Hematopoietic multipotent progenitor cell treated with erythropoietin and hydrocortisone succinate and interleukin-3 and kit ligand, for 17 days (in vitro differentiated cells): Measurements from ENCODE around the gene PDE4C.
A peak's percentile ranks its signal among the peaks of the same experiment; 100 is the strongest.

Source experiments
- DNase-seq: peaks from one replicate; pipeline ENCODE4 v3.0.0-alpha.2; 2015; ENCODE audit warnings: low spot score

PDE4C gene

DNA sequence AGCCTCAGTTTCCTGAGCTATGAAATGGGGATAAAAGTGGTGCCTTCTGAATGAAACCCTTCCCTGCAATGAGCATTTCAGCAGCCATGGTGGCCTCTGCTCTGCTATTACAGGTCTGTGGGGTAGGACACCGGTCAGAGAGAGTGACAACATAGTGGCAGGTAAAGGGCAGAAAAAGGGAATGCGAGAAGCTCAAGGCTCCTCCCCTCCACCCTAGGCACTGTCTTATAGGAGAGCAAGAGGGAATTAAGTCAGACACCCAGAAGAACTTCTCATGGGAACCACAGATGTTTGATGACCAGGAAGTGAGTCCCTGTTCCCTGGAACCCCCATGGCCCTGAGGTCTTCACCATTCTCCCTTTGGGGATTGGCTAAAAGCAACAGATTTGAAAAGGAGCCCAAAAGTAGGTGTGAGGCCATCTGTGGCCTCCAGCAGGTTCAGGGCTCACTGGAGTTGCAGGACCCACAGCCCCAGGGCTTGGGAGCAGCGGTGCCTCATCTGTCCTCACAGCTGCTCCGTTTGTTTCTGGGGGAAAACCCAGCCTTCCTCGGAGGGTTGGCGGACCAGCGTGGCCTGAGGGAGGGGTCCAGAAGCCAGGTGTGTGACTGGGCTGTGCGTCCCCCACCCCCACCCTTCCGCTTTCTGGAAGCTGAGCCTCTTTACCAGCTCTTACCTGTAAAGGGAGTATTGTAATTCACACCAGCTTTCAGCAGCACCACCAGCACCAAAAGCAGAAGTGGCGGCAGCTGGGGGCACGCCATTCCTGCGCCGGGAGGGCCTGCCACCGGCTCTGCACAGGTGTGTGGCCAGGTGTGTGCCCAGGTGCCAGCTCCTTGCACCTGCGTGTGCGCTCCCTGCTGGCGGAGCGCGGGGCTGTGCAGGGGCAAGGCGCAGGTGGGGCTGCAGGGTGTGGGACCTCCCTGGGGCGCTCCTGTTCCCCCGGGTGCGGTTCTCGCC lies 28.6 kb upstream of the PDE4C start:
- DNase-seq = peak; percentile 15

DNA sequence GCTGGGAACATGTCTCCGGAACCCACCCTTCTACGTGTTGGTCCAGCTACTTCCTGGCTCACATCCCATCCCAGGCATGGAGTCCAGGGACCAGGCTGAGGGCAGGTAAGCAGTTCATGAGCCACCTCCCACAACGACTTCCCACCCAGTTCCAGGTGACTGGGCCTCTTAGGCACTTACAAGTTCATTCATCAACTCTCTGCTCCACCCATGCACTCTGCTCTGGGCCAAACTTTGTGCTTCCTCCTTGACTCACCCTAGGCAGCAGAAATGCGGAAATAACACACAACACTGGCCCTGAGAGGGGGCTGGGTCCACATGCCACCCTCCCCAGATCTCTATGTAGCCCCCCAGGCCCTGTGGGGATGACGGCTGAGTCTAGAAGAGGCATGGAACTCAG lies 27.5 kb upstream of the PDE4C start:
- DNase-seq = no peak

DNA sequence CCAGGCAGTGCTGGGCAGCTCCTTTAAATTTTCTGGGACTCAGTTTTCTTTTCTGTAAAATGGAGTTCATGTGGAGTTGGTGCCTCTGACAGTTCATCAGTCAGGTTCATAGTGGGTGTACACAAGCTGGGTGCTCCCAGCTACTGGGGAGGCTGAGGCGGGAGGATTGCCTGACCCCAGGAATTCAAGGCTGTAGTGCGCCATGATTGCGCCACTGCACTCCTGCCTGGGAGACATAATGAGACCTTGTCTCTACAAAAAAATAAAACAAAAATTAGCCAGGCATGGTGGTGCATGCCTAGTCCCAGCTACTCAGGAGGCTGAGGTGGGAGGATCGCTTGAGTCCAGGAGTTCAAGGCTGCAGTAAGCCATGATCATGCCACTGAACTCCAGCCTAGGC lies 26.9 kb upstream of the PDE4C start:
- DNase-seq = no peak

DNA sequence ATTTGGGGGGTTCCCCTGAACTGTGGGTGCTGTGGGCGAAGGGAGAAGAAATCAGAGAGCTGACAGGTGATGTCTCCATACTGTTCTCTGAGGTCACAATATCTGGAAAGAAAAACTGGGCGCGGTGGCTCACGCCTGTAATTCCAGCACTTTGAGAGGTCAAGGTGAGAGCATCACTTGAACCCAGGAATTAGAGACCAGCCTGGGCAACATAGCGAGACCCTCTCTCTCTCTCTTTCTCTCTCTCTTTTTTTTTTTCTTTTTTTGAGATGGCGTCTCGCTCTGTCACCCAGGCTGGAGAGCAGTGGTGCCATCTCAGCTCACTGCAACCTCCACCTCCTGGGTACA lies 26.1 kb upstream of the PDE4C start:
- DNase-seq = no peak

DNA sequence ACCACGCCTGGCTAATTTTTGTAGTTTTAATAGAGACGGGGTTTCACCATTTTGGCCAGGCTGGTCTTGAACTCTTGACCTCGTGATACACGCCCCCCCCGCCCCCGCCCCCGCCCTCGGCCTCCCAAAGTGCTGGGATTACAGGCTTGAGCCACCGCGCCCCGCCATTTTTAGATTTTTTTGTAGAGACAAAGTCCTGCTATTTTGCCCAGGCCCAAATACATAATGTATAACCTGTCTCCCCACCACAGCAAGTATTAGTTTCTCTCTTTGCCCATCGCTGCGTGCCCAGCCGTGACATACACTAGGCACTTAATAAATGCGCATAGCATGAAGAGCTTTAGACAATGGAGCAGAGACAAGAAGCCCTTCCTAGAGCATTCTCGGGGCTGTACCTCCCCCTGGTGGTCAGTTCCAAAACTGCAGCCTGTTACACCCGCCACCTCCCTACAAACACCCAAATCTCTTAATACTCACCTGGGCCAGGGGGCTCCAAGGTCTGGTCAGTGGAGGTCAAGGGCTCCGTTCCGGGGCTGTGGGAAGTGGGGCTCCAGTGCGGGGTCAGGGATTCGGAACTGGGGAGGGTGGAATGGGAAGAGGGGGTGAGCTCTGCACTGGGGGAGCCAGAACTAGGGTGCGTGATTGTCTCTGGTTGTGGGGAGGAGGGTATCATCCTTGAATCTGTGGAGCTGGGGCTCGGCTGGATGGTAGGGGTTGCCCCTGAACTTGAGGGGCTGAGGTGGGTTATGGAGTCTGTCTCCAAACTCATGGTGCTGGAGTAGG lies 25.5 kb upstream of the PDE4C start:
- peak; percentile 84 for DNase-seq

DNA sequence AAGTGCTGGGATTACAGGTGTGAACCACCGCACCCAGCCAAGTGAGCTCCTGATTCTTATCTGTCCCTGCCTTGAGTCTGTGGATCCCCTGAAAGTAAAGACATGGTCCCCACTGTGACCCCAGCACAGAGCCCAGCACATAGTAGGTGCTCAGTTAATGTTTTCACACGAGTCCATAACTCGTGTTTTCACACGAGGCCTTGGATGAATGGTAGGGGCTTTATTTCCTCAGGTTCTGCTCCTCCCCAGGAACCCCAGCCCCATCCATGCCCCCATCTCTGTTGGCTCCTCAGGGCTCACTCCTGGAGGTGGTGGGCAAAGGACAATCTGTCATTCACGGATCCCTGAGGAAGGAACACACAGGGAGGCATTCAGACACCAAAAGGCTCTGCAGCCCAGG lies 23.6 kb upstream of the PDE4C start:
- no peak for DNase-seq

DNA sequence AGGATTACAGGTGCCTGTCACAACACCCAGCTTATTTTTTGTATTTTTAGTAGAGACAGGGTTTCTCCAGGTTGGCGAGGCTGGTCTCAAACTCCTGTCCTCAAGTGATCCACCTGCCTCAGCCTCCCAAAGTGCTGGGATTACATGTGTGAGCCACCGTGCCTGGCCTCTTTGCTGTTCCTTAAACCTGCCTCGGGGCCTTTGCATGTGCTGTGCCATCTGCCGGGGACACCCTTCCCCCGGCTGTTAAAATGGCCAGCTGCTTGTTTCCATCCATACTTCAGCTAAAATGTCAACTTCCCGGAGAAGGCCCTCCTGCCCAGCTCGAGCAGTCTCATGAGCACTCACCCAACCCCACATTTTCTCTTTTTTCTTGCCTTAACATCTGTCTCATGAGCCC lies 19.1 kb upstream of the PDE4C start:
- no peak for DNase-seq

DNA sequence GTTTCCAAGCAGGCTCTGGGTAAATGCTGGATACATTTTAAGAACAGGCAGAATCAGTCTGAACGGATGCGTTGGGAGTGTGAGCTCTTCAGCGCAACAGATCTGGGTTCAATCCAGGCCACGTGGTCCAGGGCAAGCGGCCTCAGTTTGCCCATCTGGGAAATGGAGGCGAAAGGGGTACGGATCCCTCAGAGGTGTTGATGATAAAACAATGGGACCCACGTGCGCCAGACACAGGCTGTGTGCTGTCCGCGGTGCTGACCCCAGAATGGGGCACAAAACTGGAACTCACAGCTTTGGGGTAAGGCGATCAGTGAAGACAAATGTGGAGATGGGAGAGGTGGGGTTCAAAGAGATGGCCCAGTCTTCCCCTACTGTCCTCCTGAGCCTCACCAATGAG lies 13.1 kb upstream of the PDE4C start:
- DNase-seq = no peak

DNA sequence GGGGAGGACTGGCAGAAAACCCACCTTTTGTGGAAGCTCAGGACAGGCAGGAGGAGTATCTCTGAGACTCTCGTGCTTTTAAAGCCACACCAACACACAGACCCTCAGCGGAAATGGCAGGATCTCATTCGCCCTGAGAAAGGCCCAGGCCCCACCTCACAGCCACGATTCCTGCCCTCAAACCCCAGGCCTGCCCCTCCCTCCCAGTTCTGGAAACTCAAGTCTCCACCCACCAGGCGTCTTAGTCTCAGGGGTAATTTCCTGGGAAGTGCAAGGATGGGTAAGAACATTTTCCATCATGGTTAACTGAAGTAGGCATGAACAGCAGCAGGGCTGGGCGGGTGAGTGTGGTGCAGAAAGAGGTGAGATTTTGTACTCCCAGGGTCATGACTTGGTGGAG lies 8.0 kb upstream of the PDE4C start:
- no peak for DNase-seq

DNA sequence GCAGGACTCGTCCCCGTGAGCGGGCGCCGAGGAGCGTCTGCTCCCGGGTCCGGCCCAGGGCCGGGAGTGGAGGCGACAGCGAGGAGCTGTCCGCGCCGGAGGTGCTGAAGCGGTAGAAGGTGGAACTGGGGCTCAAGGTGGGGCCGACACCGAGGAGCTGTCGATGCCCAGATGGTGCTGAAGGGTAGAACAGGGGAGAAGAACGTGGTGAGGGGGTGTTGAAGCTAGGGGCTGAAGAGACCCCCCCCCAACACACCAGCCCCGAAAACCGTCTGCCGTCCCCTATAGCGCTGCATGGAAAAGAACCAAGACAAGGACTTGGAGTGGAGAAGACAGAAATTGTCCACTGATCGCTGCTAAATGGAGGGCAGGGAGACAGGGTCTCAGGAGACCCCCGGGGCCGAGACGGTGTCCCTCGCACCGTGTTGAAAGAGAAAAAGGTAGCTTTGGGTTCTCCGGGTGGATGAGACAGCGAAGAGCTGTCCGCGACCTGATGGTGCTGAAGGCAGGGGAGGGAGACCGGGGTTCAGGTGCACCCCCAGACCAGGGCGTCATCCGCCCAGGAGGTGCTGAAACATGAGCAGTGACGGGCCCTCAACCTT lies 7.1 kb upstream of the PDE4C start:
- no peak for DNase-seq

DNA sequence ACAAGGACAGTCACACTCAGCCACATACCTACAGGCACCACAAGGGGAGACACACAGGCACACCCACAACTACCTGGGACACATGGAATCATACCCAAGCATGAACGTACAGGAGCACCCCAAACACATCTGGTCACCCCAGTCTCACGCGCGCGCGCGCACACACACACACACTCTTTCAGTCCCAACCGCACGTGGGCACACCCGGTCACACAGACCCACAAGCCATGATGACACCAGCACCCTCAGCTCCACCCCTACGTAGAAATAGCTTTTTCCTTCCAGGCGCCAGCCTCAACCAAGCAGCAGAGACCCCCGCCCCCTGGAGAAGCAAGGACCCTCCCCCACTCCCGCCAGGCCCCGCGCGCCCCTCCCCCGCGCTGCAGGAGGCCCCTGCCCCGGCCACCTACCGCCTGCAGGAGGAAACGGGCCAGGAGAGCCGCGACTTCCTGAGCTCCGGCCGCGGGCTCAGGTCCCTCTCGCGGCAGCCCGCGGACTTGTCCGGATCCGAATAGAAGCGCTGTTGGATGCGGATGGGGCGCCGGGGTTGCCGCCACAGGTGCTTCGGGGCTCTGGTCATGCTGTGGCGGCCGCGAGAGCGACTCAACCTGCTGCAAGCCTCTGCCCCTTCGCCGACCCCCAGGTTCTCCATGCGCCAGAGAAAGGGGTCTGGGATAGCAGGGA lies 6.4 kb upstream of the PDE4C start:
- no peak for DNase-seq

DNA sequence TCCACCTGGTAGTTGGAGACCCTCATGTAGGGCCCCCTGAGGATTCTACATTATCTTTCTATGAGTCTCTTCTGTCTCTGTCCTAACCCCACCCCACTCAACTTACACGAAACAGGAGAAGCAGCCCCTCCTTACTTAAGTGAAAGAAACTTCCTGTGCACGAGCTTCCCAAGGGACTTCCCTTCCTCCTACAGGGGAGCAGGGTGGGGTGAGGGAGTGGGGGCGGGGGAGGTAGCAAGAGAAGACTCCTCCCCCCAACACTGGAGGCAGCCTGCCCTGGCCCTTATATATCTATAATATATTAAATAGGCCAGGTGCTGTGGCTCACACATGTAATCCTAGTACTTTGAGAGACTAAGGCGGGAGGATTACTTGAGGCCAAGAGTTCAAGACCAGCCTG lies 5.5 kb upstream of the PDE4C start:
- no peak for DNase-seq

DNA sequence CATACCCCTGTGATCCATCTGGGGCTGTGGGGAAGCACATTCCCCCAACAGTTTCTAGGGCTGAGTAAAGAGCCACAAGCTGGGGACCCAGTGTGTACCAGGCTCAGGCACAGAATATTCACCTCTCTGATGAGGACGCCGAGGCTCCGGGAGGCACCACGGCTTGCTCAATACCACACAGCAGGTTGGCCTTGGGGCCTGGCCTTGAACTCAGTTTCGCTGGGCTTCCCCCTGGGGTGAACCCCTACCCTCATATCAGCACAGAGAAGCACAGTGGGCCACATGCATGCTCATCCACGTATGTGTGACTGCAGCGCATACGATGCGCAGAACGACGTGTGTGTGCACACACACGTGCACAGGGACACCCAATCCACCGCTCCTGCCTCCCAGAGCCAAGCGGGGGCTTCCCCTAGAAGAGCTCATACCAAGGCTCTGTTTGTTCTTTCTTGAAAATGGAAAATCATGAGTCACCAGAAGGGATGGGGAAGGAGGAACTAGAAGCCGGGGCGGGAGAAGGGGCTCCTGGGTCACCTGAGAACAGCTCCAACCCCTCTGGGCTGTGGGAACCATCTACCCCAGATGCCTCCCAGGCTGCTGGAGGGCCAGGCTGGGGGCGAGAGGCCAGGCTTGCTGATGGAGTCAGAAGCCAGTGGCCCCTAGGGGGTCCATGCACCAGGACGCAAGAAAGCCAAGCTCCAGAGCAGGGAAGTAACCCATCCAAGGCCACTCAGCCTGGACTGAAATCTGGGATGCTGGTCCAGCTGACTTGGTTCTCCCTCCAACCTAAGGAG lies 4.9 kb upstream of the PDE4C start:
- no peak for DNase-seq

DNA sequence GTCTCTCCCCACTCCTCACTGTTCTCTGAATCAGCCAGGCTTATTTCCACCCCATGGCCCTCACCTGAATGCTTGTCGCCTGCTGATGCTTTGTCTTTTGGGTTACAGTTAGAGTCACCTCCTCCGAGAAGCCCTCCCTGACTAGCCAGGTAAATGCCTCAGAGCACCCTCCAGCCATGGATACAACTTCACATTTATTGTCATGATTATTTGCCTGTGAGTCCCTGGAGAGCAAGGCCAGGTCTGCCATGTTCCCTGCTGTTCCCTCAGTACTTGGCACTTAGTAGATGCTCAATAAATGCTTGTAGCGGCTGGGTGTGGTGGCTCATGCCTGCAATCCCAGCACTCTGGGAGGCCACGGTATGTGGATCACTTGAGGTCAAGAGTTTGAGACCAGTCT lies 3.7 kb upstream of the PDE4C start:
- DNase-seq = no peak

DNA sequence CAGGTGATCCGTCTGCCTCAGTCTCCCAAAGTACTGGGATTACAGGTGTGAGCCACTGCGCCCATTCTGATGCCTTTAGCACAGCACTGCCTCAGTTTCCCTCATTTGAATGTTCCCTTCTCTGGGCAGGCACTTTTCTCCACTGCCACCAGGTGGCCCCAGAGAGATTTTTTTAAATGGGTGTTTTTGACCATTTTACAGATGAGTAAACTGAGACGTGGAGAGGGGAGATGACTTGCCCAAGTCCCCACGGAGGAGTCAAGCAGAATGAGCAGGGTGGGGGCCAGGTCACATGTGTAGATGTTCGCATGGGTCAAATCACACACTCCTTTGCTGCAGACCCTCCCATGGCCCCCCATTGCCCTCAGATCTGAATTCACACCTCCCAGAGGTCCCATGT lies 3.2 kb upstream of the PDE4C start:
- no peak for DNase-seq

DNA sequence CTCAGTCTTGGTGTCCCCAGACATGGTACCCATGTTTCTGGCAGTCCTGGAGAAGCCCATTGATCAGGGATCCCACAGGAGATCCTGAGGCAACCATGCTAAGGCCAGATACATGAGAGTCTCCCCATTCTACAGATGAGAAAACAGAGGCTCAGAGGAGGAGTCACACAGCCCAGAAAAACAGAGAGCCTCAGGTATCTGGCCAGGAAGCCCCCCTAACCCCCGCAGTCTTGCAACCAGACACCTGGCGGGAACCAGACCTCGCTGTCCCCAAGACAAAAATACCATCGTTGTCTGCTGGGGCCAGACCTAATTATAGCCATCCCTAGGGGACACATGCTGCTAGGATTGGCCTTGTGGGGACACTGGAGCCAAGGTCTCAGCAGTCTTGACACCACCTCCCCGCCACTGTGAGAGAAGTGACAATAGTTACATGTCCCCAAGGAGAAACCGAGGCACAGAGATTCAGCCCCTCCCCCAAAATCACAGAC lies 1.6 kb upstream of the PDE4C start:
- DNase-seq = no peak

DNA sequence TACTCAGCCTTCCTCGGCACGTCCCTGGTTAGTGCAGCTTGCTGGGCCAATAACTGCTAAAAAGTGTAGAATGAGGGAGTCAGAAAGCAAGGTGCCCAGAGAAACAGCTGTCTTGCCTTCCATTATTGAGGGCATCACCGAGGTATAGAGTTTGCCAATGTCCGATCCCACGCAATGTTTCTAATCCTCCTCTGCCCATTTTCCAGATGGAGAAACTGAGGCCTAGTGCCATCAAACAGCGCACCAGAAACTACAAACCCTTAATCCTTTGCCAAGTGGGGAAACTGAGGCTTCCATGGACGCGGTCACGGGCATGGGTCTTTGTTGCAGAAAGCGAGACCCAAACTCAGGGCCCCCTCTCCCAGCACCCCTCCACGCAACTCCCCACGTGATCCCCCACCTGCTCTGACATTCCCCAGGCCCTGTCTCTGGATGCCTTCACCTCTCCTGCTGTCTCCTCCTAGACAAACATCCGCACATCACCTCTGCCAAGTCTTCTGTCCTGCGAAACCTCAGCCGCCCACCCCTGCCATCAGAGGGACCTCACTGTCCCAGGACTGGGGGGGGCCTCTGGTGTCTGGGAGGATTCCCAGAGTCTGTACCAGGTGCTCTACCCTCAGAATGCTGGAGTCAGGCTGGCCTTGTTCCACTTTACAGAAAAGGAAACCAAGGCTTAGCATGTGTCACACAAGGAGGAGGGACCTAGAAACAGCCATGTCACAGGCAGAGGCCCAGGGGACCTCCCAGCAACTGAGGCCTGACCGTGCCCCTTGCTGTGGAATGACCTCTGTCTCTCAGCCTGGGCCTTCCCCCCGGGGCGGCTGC lies 930 bp upstream of the PDE4C start:
- DNase-seq = no peak

DNA sequence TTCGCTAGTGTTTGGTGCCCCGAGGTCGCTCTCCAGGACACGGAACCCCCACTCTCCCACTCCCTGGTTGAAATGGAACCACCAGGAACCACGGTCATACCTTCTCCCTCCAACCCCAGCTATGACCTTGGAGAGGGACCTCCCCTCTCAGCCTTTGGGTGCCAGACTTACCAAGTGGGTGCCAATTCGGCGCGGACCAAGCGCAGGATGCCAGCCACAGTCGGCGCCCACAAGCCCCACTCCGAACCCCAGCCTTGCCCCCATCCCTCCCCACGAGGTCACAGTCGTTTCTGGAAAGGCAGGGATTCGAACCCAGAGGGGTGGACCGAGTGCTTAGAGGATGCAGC lies 910 bp downstream of the PDE4C start:
- no peak for DNase-seq

DNA sequence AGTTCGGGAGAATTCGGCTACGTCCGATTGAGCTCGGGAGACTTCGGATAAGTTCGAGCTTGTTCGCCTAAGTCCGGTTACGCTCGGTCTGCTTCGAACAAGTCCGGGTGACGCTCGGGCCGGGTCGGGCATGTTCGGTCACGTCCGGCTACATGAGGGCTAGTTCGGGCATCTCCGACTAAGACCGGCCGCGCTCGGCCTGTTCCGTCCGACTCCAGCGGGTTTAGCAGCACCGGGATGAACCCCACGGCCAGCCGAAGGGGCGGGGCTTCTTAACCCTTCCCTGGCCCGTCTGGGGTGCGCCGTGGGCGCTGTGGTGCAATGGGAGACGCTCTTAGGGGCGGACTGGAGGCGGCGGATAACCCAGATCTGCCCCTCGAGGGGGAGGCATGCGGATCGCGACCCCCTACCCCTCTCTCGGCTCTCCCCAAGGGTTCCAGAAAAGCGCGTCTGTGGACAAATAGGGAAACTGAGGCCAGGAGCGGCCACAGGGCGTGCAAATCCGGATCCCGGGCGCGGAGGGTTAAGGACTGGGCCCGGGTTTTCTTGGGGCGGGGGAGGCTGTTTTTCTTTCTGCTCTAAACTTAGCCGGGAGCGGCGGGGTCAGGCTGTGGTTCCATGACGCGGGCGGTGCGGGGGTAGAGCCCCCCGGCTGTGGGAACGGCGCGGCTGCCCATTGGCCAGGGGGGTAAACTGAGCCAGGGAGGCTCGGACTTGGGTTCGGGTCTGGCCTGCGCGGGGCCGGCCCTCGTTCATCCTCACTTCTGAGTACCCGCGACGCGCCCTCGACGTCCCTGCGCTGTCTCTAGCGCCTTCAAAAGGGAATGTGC lies 1.5 kb downstream of the PDE4C start:
- DNase-seq = peak; percentile 83
